ENCODE measurements around the gene OCA2. TPM values are rescaled to one million over a fixed set of nuclear protein-coding genes. Genes with fewer than 3 reads are reported as not detected.

OCA2 gene
- polyA plus RNA-seq, 1 experiment, result not detected

- H3K27me3 ChIP-seq (ENCODE audit: control insufficient read depth, insufficient read depth, low read length), result no peaks in the 10 kb centered on the region
- ChIA-PET CTCF (no interaction called here), POLR2A (no interaction called here)
- peaks cover 12% of the 10 kb centered on the region; the same call in 1 of the 2 replicates for H3K9me3 ChIP-seq (ENCODE audit: control insufficient read depth, insufficient read depth, low read length)
- no peak overlapping the region for H3K4me3 ChIP-seq (ENCODE audit: low read depth, low read length)
- DNase-seq (ENCODE audit: low read depth, low spot score), result no peak
- TF ChIP-seq CTCF (IDR thresholded peaks at IDR 0.05; ENCODE audit: low read depth, low read length), result no peak
- no peak overlapping the region for H3K27ac ChIP-seq (ENCODE audit: low read depth, low read length)
These were observed 302.5 kb downstream of the OCA2 start for GRCh38 chr15:27796405-27797320.

GRCh38 chr15:27792756-27793264 lies 306.3 kb downstream of the OCA2 start:
- H3K27ac ChIP-seq (ENCODE audit: low read depth, low read length), result no peak overlapping the region
- no peak overlapping the region for H3K4me3 ChIP-seq (ENCODE audit: low read depth, low read length)
- no peak for TF ChIP-seq CTCF (IDR thresholded peaks at IDR 0.05; ENCODE audit: low read depth, low read length)
- ChIA-PET POLR2A (no interaction called here), CTCF (no interaction called here)
- DNase-seq (ENCODE audit: low read depth, low spot score), result no peak
- H3K9me3 ChIP-seq (ENCODE audit: control insufficient read depth, insufficient read depth, low read length), result peaks cover 12% of the 10 kb centered on the region; the same call in 1 of the 2 replicates
- no peaks in the 10 kb centered on the region for H3K27me3 ChIP-seq (ENCODE audit: control insufficient read depth, insufficient read depth, low read length)

- ChIA-PET POLR2A (no interaction called here), CTCF (no interaction called here)
- no peak overlapping the region for H3K4me3 ChIP-seq (ENCODE audit: low read depth, low read length)
- H3K27ac ChIP-seq (ENCODE audit: low read depth, low read length), result no peak overlapping the region
- no peaks in the 10 kb centered on the region for H3K27me3 ChIP-seq (ENCODE audit: control insufficient read depth, insufficient read depth, low read length)
- no peak for DNase-seq (ENCODE audit: low read depth, low spot score)
- H3K9me3 ChIP-seq (ENCODE audit: control insufficient read depth, insufficient read depth, low read length), result peaks cover 6% of the 10 kb centered on the region; the same call in 1 of the 2 replicates
- no peak for TF ChIP-seq CTCF (IDR thresholded peaks at IDR 0.05; ENCODE audit: low read depth, low read length)
These were observed 308.8 kb downstream of the OCA2 start for GRCh38 chr15:27790270-27790669.

- H3K4me3 ChIP-seq (ENCODE audit: low read depth, low read length), result no peak overlapping the region
- CTCF ChIA-PET, result no interaction called here
- DNase-seq (ENCODE audit: low read depth, low spot score), result no peak
- no peak overlapping the region for H3K27ac ChIP-seq (ENCODE audit: low read depth, low read length)
- peaks cover 3% of the 10 kb centered on the region; the same call in 1 of the 2 replicates for H3K9me3 ChIP-seq (ENCODE audit: control insufficient read depth, insufficient read depth, low read length)
- no peaks in the 10 kb centered on the region for H3K27me3 ChIP-seq (ENCODE audit: control insufficient read depth, insufficient read depth, low read length)
- POLR2A ChIA-PET, result no interaction called here
- TF ChIP-seq CTCF (IDR thresholded peaks at IDR 0.05; ENCODE audit: low read depth, low read length), result no peak
These were observed 311.2 kb downstream of the OCA2 start for GRCh38 chr15:27787931-27788330.

- DNase-seq (ENCODE audit: low read depth, low spot score), result no peak
- ChIA-PET CTCF (no interaction called here), POLR2A (no interaction called here)
These were observed 315.0 kb downstream of the OCA2 start for GRCh38 chr15:27784107-27784506.

More at GRCh38 chr15:27784107-27784506, 315.0 kb downstream of the OCA2 start:
- Histone ChIP-seq H3K27me3 (ENCODE audit: control insufficient read depth, insufficient read depth, low read length) (no peaks in the 10 kb centered on the region), H3K4me3 (ENCODE audit: low read depth, low read length) (no peak overlapping the region), H3K27ac (ENCODE audit: low read depth, low read length) (no peak overlapping the region), H3K9me3 (ENCODE audit: control insufficient read depth, insufficient read depth, low read length) (no peaks in the 10 kb centered on the region)
- TF ChIP-seq CTCF (IDR thresholded peaks at IDR 0.05; ENCODE audit: low read depth, low read length), result no peak
